HL-60/S4 (cell line): ENCODE results near the gene KIF1B.
"Not testable (repeated sequence)": the region's sequence is repeated elsewhere in the genome, so short reads cannot be mapped to it uniquely, and the experiment has no call there.

Source experiments
- in situ Hi-C: fragments of 300-500 bp; cut with MboI; formaldehyde crosslinking; loops from 2 replicates; pipeline ENCODE4 v1.14.3; 2022; ENCODE audit warnings: low sequenced_read_pairs

Gene KIF1B

GRCh38 chr1:10236405-10237156, 26.2 kb downstream of the KIF1B start:
- in situ Hi-C loops = no loop called here

- in situ Hi-C loops = no loop called here
Observed at GRCh38 chr1:10237157-10237539, 26.8 kb downstream of the KIF1B start.

GRCh38 chr1:10242135-10242534, 31.8 kb downstream of the KIF1B start:
- in situ Hi-C loops = no loop called here

- in situ Hi-C loops = no loop called here
Observed at GRCh38 chr1:10242811-10243210, 32.4 kb downstream of the KIF1B start.

GRCh38 chr1:10245674-10246073, 35.3 kb downstream of the KIF1B start:
- in situ Hi-C loops = no loop called here

- in situ Hi-C loops = no loop called here
Observed at GRCh38 chr1:10249808-10250457, 39.6 kb downstream of the KIF1B start.

GRCh38 chr1:10250663-10251062, 40.3 kb downstream of the KIF1B start:
- in situ Hi-C loops = no loop called here

GRCh38 chr1:10251325-10252108, 41.1 kb downstream of the KIF1B start:
- in situ Hi-C loops = not testable (repeated sequence)

GRCh38 chr1:10252508-10252907, 42.1 kb downstream of the KIF1B start:
- in situ Hi-C loops = no loop called here

GRCh38 chr1:10253149-10253548, 42.8 kb downstream of the KIF1B start:
- in situ Hi-C loops = no loop called here

GRCh38 chr1:10253755-10254154, 43.4 kb downstream of the KIF1B start:
- in situ Hi-C loops = no loop called here

- in situ Hi-C loops = no loop called here
Observed at GRCh38 chr1:10257851-10258250, 47.5 kb downstream of the KIF1B start.

GRCh38 chr1:10259547-10259946, 49.2 kb downstream of the KIF1B start:
- in situ Hi-C loops = not testable (repeated sequence)

GRCh38 chr1:10263450-10264082, 53.2 kb downstream of the KIF1B start:
- in situ Hi-C loops = no loop called here

- in situ Hi-C loops = no loop called here
Observed at GRCh38 chr1:10265027-10265426, 54.7 kb downstream of the KIF1B start.

- in situ Hi-C loops = no loop called here
Observed at GRCh38 chr1:10265900-10266299, 55.5 kb downstream of the KIF1B start.

- in situ Hi-C loops = no loop called here
Observed at GRCh38 chr1:10267319-10267718, 56.9 kb downstream of the KIF1B start.

GRCh38 chr1:10267921-10268320, 57.6 kb downstream of the KIF1B start:
- in situ Hi-C loops = no loop called here

- in situ Hi-C loops = no loop called here
Observed at GRCh38 chr1:10271090-10271489, 60.7 kb downstream of the KIF1B start.

- in situ Hi-C loops = no loop called here
Observed at GRCh38 chr1:10271869-10272268, 61.5 kb downstream of the KIF1B start.

GRCh38 chr1:10272274-10272673, 61.9 kb downstream of the KIF1B start:
- in situ Hi-C loops = no loop called here
